GM06990 (cell line): ENCODE results near the gene SLC5A12.

Experiments used
- DNase-seq: peaks from one replicate; pipeline ENCODE4 v3.0.0-alpha.2; 2011; ENCODE audit not compliant: insufficient read length; ENCODE audit errors: extremely low read depth
- H3K27me3 ChIP-seq: replicated peaks from 2 replicates; pipeline ENCODE4 v1.6.0; 2011; ENCODE audit warnings: low read length; ENCODE audit not compliant: control insufficient read depth, insufficient read depth
- H3K36me3 ChIP-seq: 2 replicates; pipeline ENCODE4 v1.5.1; 2011; ENCODE audit warnings: low read length; ENCODE audit not compliant: control insufficient read depth, insufficient read depth
- H3K4me3 ChIP-seq: replicated peaks from 2 replicates; pipeline ENCODE4 v1.5.1; 2011; ENCODE audit warnings: low read depth, mild to moderate bottlenecking, control low read depth, low read length
- TF ChIP-seq, protein P1 (sequence below): IDR thresholded peaks from 2 replicates; pipeline ENCODE4 v1.5.1; 2011; ENCODE audit warnings: low read length, control low read depth, mild to moderate bottlenecking, inconsistent platforms; ENCODE audit not compliant: insufficient read depth, poor library complexity, severe bottlenecking

The SLC5A12 gene

DNA sequence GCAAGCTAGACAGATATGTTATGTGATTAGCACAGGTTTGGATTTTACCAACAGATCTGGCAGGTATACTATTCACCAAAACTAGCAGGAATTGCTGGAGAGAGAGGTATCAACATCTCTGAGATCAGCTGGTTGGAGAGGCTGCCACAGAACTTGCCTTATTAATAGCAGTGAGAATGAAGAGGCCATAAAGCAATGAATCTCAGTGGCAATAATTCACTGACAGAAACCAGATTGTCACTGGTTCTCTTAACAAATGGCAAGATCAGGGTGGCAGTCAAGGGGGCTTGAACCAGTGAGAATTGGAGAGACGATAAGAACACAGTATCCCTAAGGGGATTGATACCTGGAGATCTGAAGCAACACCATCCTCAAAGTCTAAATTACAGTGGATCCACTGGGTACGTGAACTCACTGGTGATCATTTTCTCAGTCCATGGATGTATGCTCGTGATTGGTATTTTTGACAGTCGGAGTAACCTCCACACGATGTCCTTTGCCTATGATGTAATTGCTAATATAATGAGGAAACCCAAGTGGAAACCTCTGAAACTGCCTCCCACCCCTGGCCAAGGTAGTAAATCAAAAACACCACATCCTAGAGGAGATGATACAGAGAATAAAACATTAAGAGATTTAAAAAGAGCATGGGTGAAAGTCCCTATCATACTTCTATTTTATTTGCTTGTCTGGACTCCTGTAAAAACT lies 17.7 kb upstream of the SLC5A12 start:
- H3K36me3 ChIP-seq, result no peaks in the 10 kb centered on the region
- no peak for DNase-seq
- TF ChIP-seq, protein P1, sequence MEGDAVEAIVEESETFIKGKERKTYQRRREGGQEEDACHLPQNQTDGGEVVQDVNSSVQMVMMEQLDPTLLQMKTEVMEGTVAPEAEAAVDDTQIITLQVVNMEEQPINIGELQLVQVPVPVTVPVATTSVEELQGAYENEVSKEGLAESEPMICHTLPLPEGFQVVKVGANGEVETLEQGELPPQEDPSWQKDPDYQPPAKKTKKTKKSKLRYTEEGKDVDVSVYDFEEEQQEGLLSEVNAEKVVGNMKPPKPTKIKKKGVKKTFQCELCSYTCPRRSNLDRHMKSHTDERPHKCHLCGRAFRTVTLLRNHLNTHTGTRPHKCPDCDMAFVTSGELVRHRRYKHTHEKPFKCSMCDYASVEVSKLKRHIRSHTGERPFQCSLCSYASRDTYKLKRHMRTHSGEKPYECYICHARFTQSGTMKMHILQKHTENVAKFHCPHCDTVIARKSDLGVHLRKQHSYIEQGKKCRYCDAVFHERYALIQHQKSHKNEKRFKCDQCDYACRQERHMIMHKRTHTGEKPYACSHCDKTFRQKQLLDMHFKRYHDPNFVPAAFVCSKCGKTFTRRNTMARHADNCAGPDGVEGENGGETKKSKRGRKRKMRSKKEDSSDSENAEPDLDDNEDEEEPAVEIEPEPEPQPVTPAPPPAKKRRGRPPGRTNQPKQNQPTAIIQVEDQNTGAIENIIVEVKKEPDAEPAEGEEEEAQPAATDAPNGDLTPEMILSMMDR, result no peak
- no peaks in the 10 kb centered on the region for H3K27me3 ChIP-seq
- H3K4me3 ChIP-seq, result no peak overlapping the region

DNA sequence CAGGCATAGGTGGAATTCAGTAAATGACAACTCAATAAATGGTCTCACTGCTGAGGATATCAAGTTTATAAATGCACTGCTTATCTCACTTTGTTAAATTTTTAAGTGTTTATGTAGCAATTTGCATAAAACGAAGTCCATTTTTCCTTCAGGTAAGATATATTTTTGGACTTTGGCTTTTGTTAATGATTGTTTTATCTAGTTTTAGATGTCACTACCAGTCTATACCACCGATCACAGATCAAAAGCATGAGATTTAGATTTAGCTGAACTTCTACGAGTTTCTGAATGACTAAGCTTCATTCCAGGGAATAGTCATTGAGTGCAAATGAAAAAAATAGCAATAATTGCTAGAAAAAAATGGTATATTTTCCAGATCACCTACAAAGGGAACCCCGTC lies 12.8 kb upstream of the SLC5A12 start:
- Histone ChIP-seq H3K4me3 (no peak overlapping the region), H3K27me3 (no peaks in the 10 kb centered on the region), H3K36me3 (no peaks in the 10 kb centered on the region)
- no peak for DNase-seq
- TF ChIP-seq, protein P1, result no peak

DNA sequence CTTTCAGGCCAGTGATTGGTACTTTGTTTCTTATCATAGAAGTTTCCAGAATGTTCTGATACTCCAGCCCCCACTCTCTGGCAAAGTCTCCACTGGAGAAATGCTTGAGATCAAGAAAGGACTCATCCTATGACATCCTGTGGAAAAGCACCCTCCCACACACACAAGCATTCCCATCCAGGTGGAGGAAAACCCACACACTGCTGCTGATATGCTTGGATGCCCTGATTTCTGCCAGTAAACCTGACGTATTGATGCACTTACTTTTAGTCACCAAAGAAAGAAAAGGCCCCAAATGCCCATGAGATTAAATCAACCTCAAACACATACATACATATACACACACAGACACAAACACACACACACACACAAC lies 9.2 kb upstream of the SLC5A12 start:
- TF ChIP-seq, protein P1, result no peak
- no peaks in the 10 kb centered on the region for H3K36me3 ChIP-seq
- no peak for DNase-seq

DNA sequence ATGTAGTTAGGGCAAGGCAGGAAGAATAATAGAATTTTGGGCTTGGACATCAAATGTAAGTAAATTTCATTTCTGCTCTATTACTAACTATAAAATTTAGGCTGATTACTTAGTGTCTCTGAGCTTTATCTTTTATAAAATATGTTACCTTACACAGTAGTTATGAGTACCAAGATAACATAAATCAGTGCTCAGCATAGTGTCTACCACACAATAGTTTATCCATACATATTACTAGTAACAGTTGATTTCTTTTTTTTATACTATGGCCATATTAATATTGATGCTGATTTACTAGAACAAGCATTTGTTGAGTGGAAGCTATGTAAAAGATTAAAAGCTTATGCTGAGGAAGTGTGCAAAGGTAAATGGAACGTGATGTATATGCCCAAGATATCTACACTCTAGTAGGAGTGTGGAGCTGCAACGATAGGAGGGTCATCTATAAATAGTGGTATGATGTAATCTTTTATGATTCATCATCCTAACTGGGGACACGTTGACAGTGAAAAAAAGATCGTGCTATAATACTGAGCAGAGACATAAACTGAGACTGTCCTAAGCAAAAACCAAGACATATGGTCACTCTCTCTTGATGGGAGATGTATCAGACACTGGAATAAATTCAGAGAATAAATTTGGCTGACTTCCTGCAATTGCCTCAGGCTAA lies 8.7 kb upstream of the SLC5A12 start:
- TF ChIP-seq, protein P1, result no peak
- no peaks in the 10 kb centered on the region for H3K36me3 ChIP-seq
- DNase-seq, result no peak
- H3K27me3 ChIP-seq, result no peaks in the 10 kb centered on the region; the same call in 1 of the 2 replicates
- H3K4me3 ChIP-seq, result no peak overlapping the region

More for the DNA sequence above, 9.2 kb upstream of the SLC5A12 start:
- Histone ChIP-seq H3K27me3 (no peaks in the 10 kb centered on the region; the same call in 1 of the 2 replicates), H3K4me3 (no peak overlapping the region)

DNA sequence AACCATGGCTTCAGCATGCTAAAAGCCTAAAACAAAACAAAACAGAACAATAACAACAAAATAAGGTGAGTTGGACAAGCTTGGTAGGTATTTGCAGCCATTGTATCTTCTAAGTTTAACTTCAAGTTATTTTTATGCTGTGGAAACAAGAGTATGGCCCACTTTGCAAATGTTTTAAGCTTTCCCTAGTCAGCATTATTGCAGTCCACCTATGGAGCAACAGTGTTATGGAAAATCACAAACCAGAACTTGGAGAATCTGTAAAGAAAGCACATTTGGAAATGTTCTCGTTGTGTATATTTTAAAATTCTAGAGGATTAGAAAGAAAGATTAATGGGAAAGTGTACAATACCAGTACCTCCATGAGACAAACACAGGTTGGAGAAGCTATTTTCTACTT lies 7.4 kb upstream of the SLC5A12 start:
- TF ChIP-seq, protein P1, result no peak
- no peaks in the 10 kb centered on the region; the same call in 1 of the 2 replicates for H3K27me3 ChIP-seq
- H3K4me3 ChIP-seq, result no peak overlapping the region
- H3K36me3 ChIP-seq, result no peaks in the 10 kb centered on the region
- DNase-seq, result no peak
